Neural crest cell (in vitro differentiated cells): ENCODE measurements around the gene CRY1. TPM values are rescaled to one million over a fixed set of nuclear protein-coding genes. Genes with fewer than 3 reads are reported as not detected.

Source experiments
- DNase-seq: peaks from one replicate; pipeline ENCODE4 v3.0.0; 2021; ENCODE audit warnings: low read depth, mixed read lengths, low spot score
- H3K27ac Mint-ChIP-seq: one replicate; pipeline ENCODE4 v1.8.0; 2021; ENCODE audit warnings: mild to moderate bottlenecking, mixed read lengths; ENCODE audit not compliant: unreplicated experiment
- H3K27me3 Mint-ChIP-seq: 2 replicates; pipeline ENCODE4 v1.8.0; 2021; ENCODE audit warnings: low read depth, mild to moderate bottlenecking, mixed read lengths
- H3K36me3 Mint-ChIP-seq: 2 replicates; pipeline ENCODE4 v1.8.0; 2021; ENCODE audit warnings: low read depth, mild to moderate bottlenecking, mixed read lengths
- H3K4me1 Mint-ChIP-seq: 2 replicates; pipeline ENCODE4 v1.8.0; 2021; ENCODE audit warnings: mixed read lengths
- H3K4me3 Mint-ChIP-seq: one replicate; pipeline ENCODE4 v1.8.0; 2021; ENCODE audit warnings: mild to moderate bottlenecking, mixed read lengths
- H3K9me3 Mint-ChIP-seq: 2 replicates; pipeline ENCODE4 v1.8.0; 2021; ENCODE audit warnings: mixed read lengths
- total RNA-seq: library from RNA; stranded (reverse); gene quantifications from 2 replicates; pipeline ENCODE4 v1.2.1, GENCODE V29; 2021
- TF ChIP-seq, protein P1 (sequence below): fragments of 200-600 bp; sonication (generic); conservative IDR thresholded peaks from 2 replicates; pipeline ENCODE4 v1.5.0; 2021; ENCODE audit warnings: antibody characterized with exemption, mild to moderate bottlenecking

CRY1 gene
- total RNA-seq, 1 donor from 2014 or later, result 24.8 TPM

DNA sequence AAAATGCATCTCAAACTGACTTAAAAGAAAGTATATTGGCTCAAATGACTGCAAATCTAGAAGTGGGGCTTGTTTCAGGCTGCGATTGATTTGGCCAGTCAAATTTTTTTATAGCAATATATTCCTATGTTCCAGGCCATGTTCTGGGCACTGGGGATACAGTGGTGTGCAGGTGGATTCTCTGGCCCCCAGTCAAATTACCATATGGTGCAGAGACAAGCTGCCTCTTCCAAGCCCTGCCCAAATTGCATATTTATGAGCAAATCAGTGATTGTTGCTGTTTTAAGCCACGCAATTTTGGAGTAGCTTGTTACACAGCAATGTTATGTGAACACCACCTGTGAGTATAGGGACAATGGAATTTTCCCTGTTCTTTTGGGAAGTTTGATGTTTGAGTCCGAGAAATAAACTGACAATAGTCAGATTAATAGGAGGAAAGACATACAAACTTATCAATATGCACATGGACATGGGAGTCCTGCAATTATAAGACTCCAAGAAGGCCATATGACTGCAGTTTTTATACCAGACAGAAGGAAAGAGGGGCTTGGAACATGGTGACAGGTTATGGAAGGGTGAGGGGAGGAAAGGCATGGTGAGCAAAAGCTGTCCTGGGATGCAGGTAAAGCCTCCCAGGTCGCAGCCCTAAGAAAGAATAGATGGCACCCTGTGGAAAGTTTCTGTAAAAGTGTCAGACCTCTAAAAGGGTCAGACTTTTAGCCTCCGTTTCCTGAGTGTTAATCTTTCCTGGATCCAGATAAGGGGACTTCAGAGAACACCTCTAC lies 13.1 kb upstream of the CRY1 start:
- no peak for DNase-seq
- Mint-ChIP-seq H3K27me3 (peaks cover 12% of the 10 kb centered on the region), H3K36me3 (no peaks in the 10 kb centered on the region), H3K4me1 (no peaks in the 10 kb centered on the region), H3K4me3 (no peak overlapping the region), H3K9me3 (no peaks in the 10 kb centered on the region), H3K27ac (no peak overlapping the region)
- TF ChIP-seq, protein P1, sequence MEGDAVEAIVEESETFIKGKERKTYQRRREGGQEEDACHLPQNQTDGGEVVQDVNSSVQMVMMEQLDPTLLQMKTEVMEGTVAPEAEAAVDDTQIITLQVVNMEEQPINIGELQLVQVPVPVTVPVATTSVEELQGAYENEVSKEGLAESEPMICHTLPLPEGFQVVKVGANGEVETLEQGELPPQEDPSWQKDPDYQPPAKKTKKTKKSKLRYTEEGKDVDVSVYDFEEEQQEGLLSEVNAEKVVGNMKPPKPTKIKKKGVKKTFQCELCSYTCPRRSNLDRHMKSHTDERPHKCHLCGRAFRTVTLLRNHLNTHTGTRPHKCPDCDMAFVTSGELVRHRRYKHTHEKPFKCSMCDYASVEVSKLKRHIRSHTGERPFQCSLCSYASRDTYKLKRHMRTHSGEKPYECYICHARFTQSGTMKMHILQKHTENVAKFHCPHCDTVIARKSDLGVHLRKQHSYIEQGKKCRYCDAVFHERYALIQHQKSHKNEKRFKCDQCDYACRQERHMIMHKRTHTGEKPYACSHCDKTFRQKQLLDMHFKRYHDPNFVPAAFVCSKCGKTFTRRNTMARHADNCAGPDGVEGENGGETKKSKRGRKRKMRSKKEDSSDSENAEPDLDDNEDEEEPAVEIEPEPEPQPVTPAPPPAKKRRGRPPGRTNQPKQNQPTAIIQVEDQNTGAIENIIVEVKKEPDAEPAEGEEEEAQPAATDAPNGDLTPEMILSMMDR, result no peak

DNA sequence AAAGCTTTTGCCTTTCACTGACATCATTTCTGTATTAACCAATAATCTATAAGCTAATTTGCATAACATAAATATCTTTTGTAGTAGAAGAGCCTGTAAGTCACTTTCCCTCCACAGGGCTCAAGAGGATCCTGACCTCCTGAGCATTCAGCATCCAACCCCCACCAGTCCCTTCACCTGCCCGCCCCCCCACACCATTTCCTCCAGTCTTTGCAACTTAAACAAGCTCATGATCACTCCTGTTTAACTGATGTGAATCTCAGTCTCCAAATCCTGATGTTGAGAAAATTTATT lies 12.0 kb upstream of the CRY1 start:
- no peak overlapping the region for H3K27ac Mint-ChIP-seq
- no peaks in the 10 kb centered on the region for H3K36me3 Mint-ChIP-seq
- TF ChIP-seq, protein P1, result no peak
- no peaks in the 10 kb centered on the region for H3K4me1 Mint-ChIP-seq
- H3K4me3 Mint-ChIP-seq, result no peak overlapping the region
- H3K27me3 Mint-ChIP-seq, result peaks cover 9% of the 10 kb centered on the region
- no peak for DNase-seq
- no peaks in the 10 kb centered on the region for H3K9me3 Mint-ChIP-seq

DNA sequence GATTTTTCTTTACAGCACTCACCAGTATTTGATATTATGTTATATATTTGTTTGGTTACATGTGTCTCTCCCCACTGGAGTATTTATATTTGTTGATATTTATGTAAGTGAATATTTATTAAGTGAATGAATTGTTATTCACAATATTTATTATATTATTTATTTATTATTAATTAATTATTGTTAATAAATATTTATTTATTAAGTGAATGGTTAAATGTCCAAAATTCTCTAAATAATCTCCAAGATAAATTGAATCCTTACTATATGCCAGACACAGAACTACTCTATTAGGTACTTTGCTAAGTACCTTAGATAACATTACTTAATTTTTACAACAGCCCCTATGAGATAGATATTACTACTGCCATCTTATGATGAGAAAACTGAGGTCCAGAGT lies 10.2 kb upstream of the CRY1 start:
- H3K36me3 Mint-ChIP-seq, result no peaks in the 10 kb centered on the region
- no peaks in the 10 kb centered on the region for H3K9me3 Mint-ChIP-seq
- H3K27me3 Mint-ChIP-seq, result peaks cover 14% of the 10 kb centered on the region
- no peaks in the 10 kb centered on the region for H3K4me1 Mint-ChIP-seq
- TF ChIP-seq, protein P1, result no peak
- H3K27ac Mint-ChIP-seq, result no peak overlapping the region
- no peak for DNase-seq
- H3K4me3 Mint-ChIP-seq, result no peak overlapping the region

DNA sequence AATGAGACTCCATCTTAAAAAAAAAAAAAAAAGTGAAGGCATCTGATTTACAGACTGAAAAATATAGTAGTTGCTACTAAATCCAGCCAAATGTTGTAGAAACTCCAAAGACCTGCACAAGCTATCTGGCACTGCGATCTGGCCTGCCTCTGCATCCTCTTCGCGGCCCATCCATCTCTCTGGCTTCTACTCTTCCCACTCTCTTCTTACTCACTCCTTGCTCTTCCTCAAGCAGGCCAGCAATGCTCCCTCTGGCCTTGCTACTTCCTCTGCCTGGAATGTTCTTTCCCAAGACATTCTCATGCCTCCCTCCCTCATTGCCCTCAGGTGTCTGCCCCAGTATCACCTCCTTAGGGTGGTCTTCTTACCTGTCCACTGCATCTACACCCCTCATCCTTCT lies 9.7 kb upstream of the CRY1 start:
- Mint-ChIP-seq H3K9me3 (no peaks in the 10 kb centered on the region), H3K27me3 (peaks cover 14% of the 10 kb centered on the region), H3K36me3 (no peaks in the 10 kb centered on the region), H3K4me1 (no peaks in the 10 kb centered on the region), H3K27ac (no peak overlapping the region), H3K4me3 (no peak overlapping the region)
- DNase-seq, result no peak
- TF ChIP-seq, protein P1, result no peak

DNA sequence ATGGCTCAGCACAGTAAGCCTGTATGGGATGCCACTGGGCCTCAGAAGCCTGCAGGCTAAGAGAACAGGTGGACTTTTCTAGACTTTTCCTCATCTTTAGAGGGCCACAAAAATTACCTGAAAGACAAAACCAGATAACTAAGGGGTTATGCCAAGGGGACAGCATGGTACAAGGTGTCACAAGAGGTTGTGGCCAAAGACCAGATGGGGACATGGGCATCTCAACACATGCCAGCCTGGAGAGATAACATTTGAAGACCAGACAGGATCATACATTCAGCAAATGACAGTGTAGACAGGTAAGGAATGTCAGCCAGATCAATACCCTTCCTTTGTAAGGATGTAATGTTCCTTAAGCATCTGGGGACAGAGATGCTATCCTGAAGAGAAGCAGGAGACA lies 8.9 kb upstream of the CRY1 start:
- no peak for DNase-seq
- TF ChIP-seq, protein P1, result no peak
- H3K36me3 Mint-ChIP-seq, result no peaks in the 10 kb centered on the region
- H3K4me1 Mint-ChIP-seq, result no peaks in the 10 kb centered on the region
- peaks cover 21% of the 10 kb centered on the region for H3K27me3 Mint-ChIP-seq
- peaks cover 2% of the 10 kb centered on the region for H3K9me3 Mint-ChIP-seq
- H3K4me3 Mint-ChIP-seq, result no peak overlapping the region
- H3K27ac Mint-ChIP-seq, result no peak overlapping the region
